ENCODE results near the gene CNNM3. TPM values are rescaled to one million over a fixed set of nuclear protein-coding genes. Genes with fewer than 3 reads are reported as not detected.
"Not testable (repeated sequence)": the region's sequence is repeated elsewhere in the genome, so short reads cannot be mapped to it uniquely, and the experiment has no call there.

The CNNM3 gene
- total RNA-seq, 2 experiments from 2014 or later: 28.0 to 30.5 TPM

- no peaks in the 10 kb centered on the region for H3K27me3 Mint-ChIP-seq
- CTCF ChIA-PET: interaction anchor here (1.0 to 1.5 kb wide), 2 partner anchors 10 to 27 kb away, joined by 3 to 4 read pairs; no protein-coding TSS in a partner anchor
These were observed 27.4 kb upstream of the CNNM3 start for GRCh38 chr2:96788442-96789244.

GRCh38 chr2:96789245-96789617 is 26.8 kb upstream of the CNNM3 start:
- Mint-ChIP-seq H3K27ac (no peak overlapping the region), H3K4me3 (no peak overlapping the region), H3K27me3 (no peaks in the 10 kb centered on the region), H3K9me3 (ENCODE audit: low read depth) (peaks cover 3% of the 10 kb centered on the region), H3K4me1 (no peaks in the 10 kb centered on the region), H3K36me3 (no peaks in the 10 kb centered on the region)
- DNase-seq (no peak), ATAC-seq (no peak)
- CTCF ChIA-PET: no interaction called here

More at GRCh38 chr2:96788442-96789244, 27.4 kb upstream of the CNNM3 start:
- Mint-ChIP-seq H3K36me3 (no peaks in the 10 kb centered on the region), H3K27ac (no peak overlapping the region), H3K4me3 (no peak overlapping the region), H3K9me3 (ENCODE audit: low read depth) (peaks cover 3% of the 10 kb centered on the region), H3K4me1 (no peaks in the 10 kb centered on the region)
- DNase-seq: no peak
- no peak for ATAC-seq

DNA sequence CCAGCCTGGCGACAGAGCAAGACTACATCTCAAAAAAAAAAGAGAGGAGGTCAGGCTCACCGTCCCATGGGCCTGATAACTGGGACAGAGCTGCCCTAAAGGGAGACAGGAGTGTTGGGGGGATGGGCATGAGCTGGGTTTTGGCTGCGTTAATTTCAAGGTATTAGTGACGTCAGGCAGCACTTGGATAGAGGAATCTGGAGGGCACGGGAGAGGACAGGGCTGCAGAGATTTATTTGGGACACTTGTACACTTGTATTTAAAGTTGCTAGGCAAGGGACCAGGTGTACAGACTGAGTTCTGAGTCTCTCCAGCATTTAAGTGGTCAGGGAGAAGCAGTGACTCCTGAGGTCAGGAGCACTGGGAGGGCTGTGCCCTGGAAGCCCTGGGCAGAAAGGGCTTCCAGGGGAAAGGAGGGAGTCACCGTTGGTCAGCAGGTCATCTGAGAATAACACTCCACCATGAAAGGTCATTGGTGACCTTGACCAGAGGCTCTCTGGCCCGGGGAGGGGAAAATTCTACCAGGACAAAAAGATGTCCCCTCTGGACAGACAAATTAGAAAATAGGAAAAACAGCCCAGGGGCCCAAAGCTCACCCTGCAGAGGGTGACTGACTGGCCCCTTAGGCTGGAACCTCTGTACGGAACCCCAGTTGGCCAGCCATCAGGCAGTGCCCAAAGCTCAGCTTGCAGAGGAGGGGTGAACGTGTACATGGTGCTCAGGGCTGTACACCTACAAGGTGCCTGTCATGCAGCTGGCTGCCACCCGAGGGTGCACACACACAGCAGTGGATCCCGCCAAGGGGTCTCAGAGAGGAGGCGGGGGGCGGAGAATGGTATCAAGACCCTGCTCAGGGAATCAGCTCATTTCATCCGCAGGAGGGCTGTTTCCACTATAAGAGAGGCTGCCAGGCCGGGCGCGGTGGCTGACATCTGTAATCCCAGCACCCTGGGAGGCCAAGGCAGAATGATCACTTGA is 23.0 kb upstream of the CNNM3 start:
- Mint-ChIP-seq H3K9me3 (ENCODE audit: low read depth) (peaks cover 3% of the 10 kb centered on the region), H3K27me3 (no peaks in the 10 kb centered on the region), H3K4me3 (no peak overlapping the region), H3K36me3 (no peaks in the 10 kb centered on the region), H3K27ac (no peak overlapping the region), H3K4me1 (no peaks in the 10 kb centered on the region)
- CTCF ChIA-PET: interaction anchor here (0.5 to 2.6 kb wide), 2 partner anchors 30 to 320 kb away, joined by 3 to 11 read pairs; no protein-coding TSS in a partner anchor
- DNase-seq: no peak
- no peak for ATAC-seq

DNA sequence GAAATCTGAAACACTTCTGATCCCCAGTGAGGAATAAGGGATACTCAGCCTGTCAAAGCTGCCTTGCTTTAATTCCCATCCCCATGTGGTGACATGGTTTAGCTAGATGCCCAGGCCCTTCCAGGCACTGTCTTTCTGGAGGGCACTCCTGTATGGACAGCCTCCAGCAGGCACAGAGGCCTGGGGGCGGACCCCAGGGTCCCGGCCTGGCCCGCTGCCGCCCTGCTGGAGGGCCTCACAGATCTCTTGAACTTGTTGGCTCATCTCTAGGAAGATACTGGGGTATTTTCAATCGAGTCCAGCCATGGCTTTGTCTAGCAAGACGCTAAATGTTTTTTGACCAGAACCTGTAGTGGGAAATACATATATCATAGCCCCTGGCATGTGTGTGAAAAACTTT is 21.0 kb upstream of the CNNM3 start:
- Mint-ChIP-seq H3K27ac (no peak overlapping the region), H3K9me3 (ENCODE audit: low read depth) (no peaks in the 10 kb centered on the region), H3K27me3 (no peaks in the 10 kb centered on the region), H3K4me3 (no peak overlapping the region), H3K36me3 (no peaks in the 10 kb centered on the region), H3K4me1 (no peaks in the 10 kb centered on the region)
- CTCF ChIA-PET: interaction anchor here (0.6 kb wide), 1 partner anchor 15 kb away, joined by 3 read pairs; no protein-coding TSS in a partner anchor
- ATAC-seq (no peak), DNase-seq (no peak)

- DNase-seq; H3K4me1 Mint-ChIP-seq; H3K9me3 Mint-ChIP-seq (ENCODE audit: low read depth); H3K4me3 Mint-ChIP-seq; H3K27ac Mint-ChIP-seq; ATAC-seq; H3K27me3 Mint-ChIP-seq; H3K36me3 Mint-ChIP-seq; CTCF ChIA-PET: not testable (repeated sequence)
These were observed 19.6 kb upstream of the CNNM3 start for GRCh38 chr2:96796497-96796896.

GRCh38 chr2:96797066-96797625 is 18.9 kb upstream of the CNNM3 start:
- no peak for DNase-seq
- no peaks in the 10 kb centered on the region for H3K4me1 Mint-ChIP-seq
- CTCF ChIA-PET: no interaction called here
- H3K27me3 Mint-ChIP-seq: no peaks in the 10 kb centered on the region
- ATAC-seq: no peak
- H3K27ac Mint-ChIP-seq: no peak overlapping the region
- no peaks in the 10 kb centered on the region for H3K36me3 Mint-ChIP-seq
- H3K4me3 Mint-ChIP-seq: no peak overlapping the region
- H3K9me3 Mint-ChIP-seq (ENCODE audit: low read depth): no peaks in the 10 kb centered on the region

DNA sequence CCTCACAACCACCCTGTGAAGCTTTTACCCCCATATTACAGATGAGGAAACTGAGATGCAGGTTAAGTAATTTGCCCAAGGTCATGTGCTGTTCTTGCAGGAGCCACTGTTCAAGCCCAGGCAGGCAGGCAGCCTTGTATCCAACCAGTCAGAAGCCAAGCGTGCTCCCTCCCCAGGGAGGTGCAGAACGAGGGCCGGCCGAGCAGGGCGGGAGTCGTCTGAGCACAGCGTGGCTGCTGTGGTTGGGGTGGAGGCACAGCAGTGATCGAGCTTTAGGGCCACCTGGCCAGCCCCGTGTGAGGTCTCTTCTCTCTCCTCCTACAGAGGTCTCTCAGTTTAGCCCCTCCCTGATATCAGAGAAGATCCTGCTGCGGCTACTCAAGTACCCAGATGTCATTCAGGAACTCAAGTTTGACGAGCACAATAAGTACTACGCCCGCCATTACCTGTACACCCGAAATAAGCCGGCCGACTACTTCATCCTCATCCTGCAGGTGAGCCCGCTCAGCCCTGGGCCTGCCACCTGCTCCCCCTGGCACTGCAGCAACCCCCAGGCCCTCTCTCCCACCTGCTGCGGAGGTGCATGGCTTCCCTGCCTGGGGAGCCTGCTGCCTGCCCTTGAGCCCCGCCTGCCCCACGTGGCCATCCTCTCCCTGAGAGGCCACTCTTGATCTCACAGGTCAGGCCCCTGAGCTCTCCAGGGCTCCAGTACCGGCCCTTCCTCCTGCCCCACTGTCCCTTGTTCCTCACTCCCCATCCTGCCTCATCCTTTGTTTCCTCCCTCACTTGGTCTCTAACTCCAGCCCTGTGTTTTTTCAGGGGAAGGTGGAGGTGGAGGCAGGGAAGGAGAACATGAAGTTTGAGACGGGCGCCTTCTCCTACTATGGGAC is 17.1 kb upstream of the CNNM3 start:
- H3K9me3 Mint-ChIP-seq (ENCODE audit: low read depth): no peaks in the 10 kb centered on the region
- no peaks in the 10 kb centered on the region for H3K36me3 Mint-ChIP-seq
- no peak for DNase-seq
- CTCF ChIA-PET: interaction anchor here (1.0 to 2.8 kb wide), 5 partner anchors 11 to 197 kb away, joined by 3 to 15 read pairs (median 4); no protein-coding TSS in a partner anchor
- no peak overlapping the region for H3K4me3 Mint-ChIP-seq
- no peaks in the 10 kb centered on the region for H3K27me3 Mint-ChIP-seq
- no peak for ATAC-seq
- H3K4me1 Mint-ChIP-seq: no peaks in the 10 kb centered on the region
- H3K27ac Mint-ChIP-seq: no peak overlapping the region

DNA sequence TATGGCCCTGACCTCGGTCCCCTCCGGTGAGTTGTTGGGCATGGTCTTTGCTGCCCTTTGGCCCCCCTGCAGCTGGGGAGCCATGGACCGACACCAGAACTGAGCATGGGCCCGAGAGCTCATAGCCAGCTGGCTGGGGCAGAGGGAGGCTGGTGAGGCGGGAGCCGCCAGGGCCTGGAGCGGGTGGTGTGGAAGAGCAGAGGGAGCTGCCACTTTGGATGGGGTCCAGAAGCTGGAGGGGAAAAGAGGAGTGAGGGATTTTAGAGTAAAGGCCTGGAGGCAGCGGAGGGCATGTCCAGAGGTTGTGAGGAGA is 16.5 kb upstream of the CNNM3 start:
- H3K4me1 Mint-ChIP-seq: no peaks in the 10 kb centered on the region

GRCh38 chr2:96800061-96801004 is 15.7 kb upstream of the CNNM3 start:
- no peak for DNase-seq
- no peak for ATAC-seq
- Mint-ChIP-seq H3K4me3 (no peak overlapping the region), H3K36me3 (no peaks in the 10 kb centered on the region), H3K27ac (no peak overlapping the region), H3K9me3 (ENCODE audit: low read depth) (no peaks in the 10 kb centered on the region), H3K27me3 (no peaks in the 10 kb centered on the region), H3K4me1 (peaks cover 2% of the 10 kb centered on the region)
- CTCF ChIA-PET: interaction anchor here (0.6 to 2.8 kb wide), 18 partner anchors 9 to 262 kb away, joined by 3 to 17 read pairs (median 4); partner anchors contain the start of gene CNNM3

More for the DNA sequence above, 16.5 kb upstream of the CNNM3 start:
- CTCF ChIA-PET: interaction anchor here (1.2 to 2.8 kb wide), 7 partner anchors 8 to 263 kb away, joined by 3 to 17 read pairs (median 6); partner anchors contain the start of gene CNNM3
- H3K4me3 Mint-ChIP-seq: no peak overlapping the region
- DNase-seq: no peak
- no peaks in the 10 kb centered on the region for H3K9me3 Mint-ChIP-seq (ENCODE audit: low read depth)
- H3K27ac Mint-ChIP-seq: no peak overlapping the region
- ATAC-seq: no peak
- no peaks in the 10 kb centered on the region for H3K36me3 Mint-ChIP-seq
- no peaks in the 10 kb centered on the region for H3K27me3 Mint-ChIP-seq

GRCh38 chr2:96801005-96801785 is 14.9 kb upstream of the CNNM3 start:
- Mint-ChIP-seq H3K36me3 (no peaks in the 10 kb centered on the region), H3K27me3 (no peaks in the 10 kb centered on the region), H3K4me3 (no peak overlapping the region), H3K9me3 (ENCODE audit: low read depth) (no peaks in the 10 kb centered on the region), H3K27ac (no peak overlapping the region), H3K4me1 (peaks cover 4% of the 10 kb centered on the region)
- ATAC-seq (peak; percentile 92), DNase-seq (peak; percentile 83)
- CTCF ChIA-PET: interaction anchor here (0.6 to 2.8 kb wide), 18 partner anchors 9 to 262 kb away, joined by 3 to 17 read pairs (median 4); partner anchors contain the start of gene CNNM3
